PC-9 (cell line): ENCODE data around the gene FOXK1. TPM values are rescaled to one million over a fixed set of nuclear protein-coding genes. Genes with fewer than 3 reads are reported as not detected.

ENCODE experiments used
- BruUV-seq: library from RNA; stranded (reverse); fragments of 400-500 nt; replicated peaks from 2 replicates; lab custom pipeline; 2021; lab: Mats Ljungman, UMichigan
- CTCF ChIA-PET: fragments of 300-600 bp; sonication (Branson Sonifier 250); formaldehyde crosslinking; loops from one replicate; lab custom pipeline; 2022; ENCODE audit warnings: antibody characterized with exemption; lab: Charles Lee
- POLR2A ChIA-PET: fragments of 300-600 bp; sonication (Branson Sonifier 250); formaldehyde crosslinking; loops from one replicate; lab custom pipeline; 2022; ENCODE audit warnings: antibody characterized with exemption; ENCODE audit not compliant: unreplicated experiment; lab: Charles Lee
- DNase-seq, 2 experiments: peaks; one replicate each; pipeline versions ENCODE4 v3.0.0 to v3.0.0-alpha.2; 2015 to 2022; ENCODE audit warnings: mixed read lengths in 1 of 2
- H2AFZ ChIP-seq: fragments of 200-600 bp; sonication (generic); 2 replicates; pipeline ENCODE4 v1.8.1; 2017; ENCODE audit warnings: antibody characterized with exemption
- H3F3A ChIP-seq: fragments of 200-600 bp; sonication (generic); 2 replicates; pipeline ENCODE4 v1.8.1; 2017; ENCODE audit warnings: antibody characterized with exemption, mild to moderate bottlenecking, low read depth; ENCODE audit not compliant: insufficient read depth
- H3K27ac ChIP-seq: fragments of 200-600 bp; sonication (generic); 2 replicates; pipeline ENCODE4 v1.6.1; 2016; ENCODE audit warnings: mixed run types
- H3K27me3 ChIP-seq: fragments of 200-600 bp; sonication (generic); 2 replicates; pipeline ENCODE4 v1.6.1; 2016; ENCODE audit warnings: low read depth, mixed run types; ENCODE audit not compliant: insufficient read depth
- H3K36me3 ChIP-seq: fragments of 200-600 bp; sonication (generic); 2 replicates; pipeline ENCODE4 v1.6.1; 2016; ENCODE audit warnings: low read depth, mixed run types
- H3K4me1 ChIP-seq: fragments of 200-600 bp; sonication (generic); replicated peaks from 2 replicates; pipeline ENCODE4 v1.6.1; 2016; ENCODE audit warnings: mixed run types; ENCODE audit not compliant: insufficient read depth
- H3K4me2 ChIP-seq: fragments of 200-600 bp; sonication (generic); 2 replicates; pipeline ENCODE4 v1.6.1; 2017; ENCODE audit warnings: mixed run types
- H3K4me3 ChIP-seq: fragments of 200-600 bp; sonication (generic); 2 replicates; pipeline ENCODE4 v1.6.1; 2016; ENCODE audit warnings: mixed run types
- H3K79me2 ChIP-seq: fragments of 200-600 bp; sonication (generic); 2 replicates; pipeline ENCODE4 v1.6.1; 2017; ENCODE audit warnings: low read depth, mixed run types
- H3K9me2 ChIP-seq: fragments of 200-600 bp; sonication (generic); 2 replicates; pipeline ENCODE4 v1.8.1; 2017; ENCODE audit warnings: mild to moderate bottlenecking; ENCODE audit not compliant: insufficient read depth
- H3K9me3 ChIP-seq: fragments of 200-600 bp; sonication (generic); 2 replicates; pipeline ENCODE4 v1.8.1; 2016; ENCODE audit warnings: low read depth; ENCODE audit not compliant: insufficient read depth
- H4K20me1 ChIP-seq: fragments of 200-600 bp; sonication (generic); 2 replicates; pipeline ENCODE4 v1.8.1; 2017; ENCODE audit not compliant: insufficient read depth
- CTCF ChIP-seq: fragments of 200-600 bp; sonication (generic); conservative IDR thresholded peaks from 2 replicates; pipeline ENCODE4 v1.6.1; 2017; ENCODE audit warnings: mixed run types, antibody characterized with exemption, mild to moderate bottlenecking, moderate library complexity
- EZH2 ChIP-seq: fragments of 200-600 bp; sonication (generic); IDR thresholded peaks from 2 replicates; pipeline ENCODE4 v1.8.0; 2017; ENCODE audit warnings: antibody characterized with exemption, low read depth
- intact Hi-C: fragments of 100-400 bp; cut with micrococcal nuclease; formaldehyde crosslinking; loops from one replicate; pipeline ENCODE4 v1.10.0; 2022; ENCODE audit not compliant: unreplicated experiment
- total RNA-seq: library from RNA; stranded (reverse); gene quantifications from 2 replicates; pipeline ENCODE4 v1.2.3, GENCODE V29; 2021

The FOXK1 gene
- total RNA-seq, 1 experiment from 2014 or later = 68.1 TPM

DNA sequence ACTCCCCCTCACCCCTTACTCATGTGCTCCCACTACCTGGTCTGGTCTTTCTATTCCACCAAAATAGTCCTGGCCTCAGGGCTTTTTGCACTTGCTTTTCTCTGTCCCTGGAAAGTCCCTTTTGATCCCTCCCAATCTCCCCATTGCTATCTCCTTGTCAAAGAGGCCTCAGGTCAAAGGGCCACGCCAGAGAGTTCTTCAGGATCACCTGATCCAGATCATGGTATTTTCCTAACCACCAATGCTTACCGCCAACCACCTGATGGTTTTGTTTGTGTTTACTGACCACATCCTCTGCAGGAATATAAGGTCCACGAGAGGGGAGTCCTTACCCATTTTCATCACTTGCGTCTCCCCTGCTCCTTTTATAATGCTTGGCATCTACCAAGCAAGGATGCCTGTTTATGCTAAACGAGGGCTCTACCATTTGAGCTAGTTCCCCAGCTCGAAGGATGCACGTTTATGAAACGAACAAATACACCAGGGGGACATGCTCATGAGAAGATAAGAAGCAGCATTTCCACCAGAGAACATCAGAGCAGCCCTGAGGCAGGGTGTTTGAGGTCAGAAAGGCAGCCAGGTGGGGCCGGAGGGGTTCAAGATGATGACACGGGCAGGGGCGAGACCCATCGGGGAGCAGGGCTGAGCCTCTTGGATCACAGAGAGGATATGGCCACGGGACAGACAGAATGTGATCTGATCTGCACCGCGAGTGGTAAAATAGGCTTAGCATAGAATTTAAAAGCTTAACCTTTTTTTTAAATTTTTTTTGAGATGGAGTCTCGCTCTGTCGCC is 43.1 kb upstream of the FOXK1 start:
- Histone ChIP-seq H3K27me3 (no peaks in the 10 kb centered on the region), H4K20me1 (no peaks in the 10 kb centered on the region), H3K4me1 (peaks cover 6% of the 10 kb centered on the region), H2AFZ (no peak overlapping the region), H3K4me2 (no peak overlapping the region; the same call in 1 of the 2 replicates), H3K9me3 (no peaks in the 10 kb centered on the region), H3F3A (peaks cover 5% of the 10 kb centered on the region), H3K79me2 (peaks cover 6% of the 10 kb centered on the region; the same call in 1 of the 2 replicates), H3K27ac (no peak overlapping the region), H3K36me3 (no peaks in the 10 kb centered on the region), H3K4me3 (no peak overlapping the region), H3K9me2 (no peaks in the 10 kb centered on the region)
- CTCF ChIA-PET = no interaction called here
- intact Hi-C loops = no loop called here
- peak in 1 of 2 experiments; percentile 31 for DNase-seq
- POLR2A ChIA-PET = no interaction called here
- TF ChIP-seq CTCF (no peak), EZH2 (no peak)
- BruUV-seq = no TSS peak

DNA sequence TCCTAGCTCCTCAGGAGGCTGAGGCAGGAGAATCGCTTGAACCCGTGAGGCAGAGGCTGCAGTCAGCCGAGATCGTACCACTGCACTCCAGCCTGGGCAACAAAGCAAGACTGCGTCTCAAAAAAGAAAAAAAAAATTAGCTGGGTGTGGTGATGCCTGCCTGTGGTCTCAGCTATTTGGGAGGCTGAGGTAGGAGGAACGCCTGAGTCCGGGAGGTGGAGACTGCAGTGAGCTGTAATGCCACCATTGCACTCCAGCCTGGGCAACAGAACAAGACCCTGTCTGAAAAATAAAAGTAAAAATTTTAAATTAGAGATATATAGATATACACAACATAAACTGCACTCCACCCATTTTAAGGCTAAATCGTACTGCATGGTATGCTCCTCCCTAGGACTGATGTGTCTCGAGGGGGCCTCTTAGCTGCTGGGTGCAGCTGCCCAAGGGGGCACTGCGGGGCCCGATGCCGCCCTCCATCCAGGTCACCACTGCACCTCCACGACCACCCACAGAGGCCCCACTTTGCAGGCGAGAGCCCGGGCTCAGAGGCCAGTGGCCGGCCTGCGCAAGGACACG is 40.9 kb upstream of the FOXK1 start:
- no TSS peak for BruUV-seq
- H4K20me1 ChIP-seq = no peaks in the 10 kb centered on the region
- peak overlapping the region; percentile 89 for H2AFZ ChIP-seq
- no peaks in the 10 kb centered on the region for H3K9me3 ChIP-seq
- no peak for TF ChIP-seq CTCF
- no peak for TF ChIP-seq EZH2
- no peaks in the 10 kb centered on the region for H3K27me3 ChIP-seq
- H3K9me2 ChIP-seq = no peaks in the 10 kb centered on the region
- H3K4me2 ChIP-seq = peak overlapping the region; percentile 96
- peaks cover 6% of the 10 kb centered on the region for H3K4me1 ChIP-seq
- H3F3A ChIP-seq = peaks cover 5% of the 10 kb centered on the region
- H3K4me3 ChIP-seq = peak overlapping the region; percentile 69; the same call in 1 of the 2 replicates
- POLR2A ChIA-PET = interaction anchor here (0.6 to 1.2 kb wide), 6 partner anchors 8 to 1477 kb away, joined by 3 to 16 read pairs (median 5); partner anchors contain the start of genes AP5Z1 and TNRC18
- no peak overlapping the region for H3K27ac ChIP-seq
- no peaks in the 10 kb centered on the region for H3K36me3 ChIP-seq
- CTCF ChIA-PET = interaction anchor here (1.8 kb wide), 1 partner anchor 9 kb away, joined by 5 read pairs; no protein-coding TSS in a partner anchor
- DNase-seq = peak in 1 of 2 experiments; percentile 17
- intact Hi-C loops = loop anchor here (1.0 to 2.0 kb wide), 3 partner anchors 41 to 114 kb away; partner anchors contain the start of gene FOXK1
- H3K79me2 ChIP-seq = peaks cover 6% of the 10 kb centered on the region; the same call in 1 of the 2 replicates
